GM04503 (cell line): ENCODE data around the gene EEF2K.
A peak's percentile ranks its signal among the peaks of the same experiment; 100 is the strongest.

ENCODE experiments used
- DNase-seq: peaks from one replicate; pipeline ENCODE4 v3.0.0-alpha.2; 2012; ENCODE audit warnings: low read depth

Gene EEF2K

DNA sequence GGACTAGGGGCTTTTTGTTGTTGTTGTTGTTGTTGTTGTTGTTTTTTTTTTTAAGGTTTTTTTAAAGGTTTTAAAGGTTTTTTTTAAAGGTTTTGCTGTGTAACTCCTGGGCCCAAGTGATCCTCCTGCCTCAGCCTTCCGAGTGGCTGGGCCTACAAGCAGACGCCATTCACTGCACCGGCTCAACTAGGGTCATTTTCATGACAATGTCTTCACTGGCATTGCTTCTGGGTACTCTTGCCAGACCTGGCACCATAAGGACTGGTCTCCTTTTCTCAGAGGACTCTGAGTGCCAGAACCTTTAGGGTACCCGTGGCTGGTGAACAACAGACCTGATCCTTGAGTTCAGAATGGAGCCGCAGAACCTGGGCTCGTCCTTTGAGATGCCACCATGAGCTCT lies 111.5 kb downstream of the EEF2K start:
- DNase-seq, result no peak

DNA sequence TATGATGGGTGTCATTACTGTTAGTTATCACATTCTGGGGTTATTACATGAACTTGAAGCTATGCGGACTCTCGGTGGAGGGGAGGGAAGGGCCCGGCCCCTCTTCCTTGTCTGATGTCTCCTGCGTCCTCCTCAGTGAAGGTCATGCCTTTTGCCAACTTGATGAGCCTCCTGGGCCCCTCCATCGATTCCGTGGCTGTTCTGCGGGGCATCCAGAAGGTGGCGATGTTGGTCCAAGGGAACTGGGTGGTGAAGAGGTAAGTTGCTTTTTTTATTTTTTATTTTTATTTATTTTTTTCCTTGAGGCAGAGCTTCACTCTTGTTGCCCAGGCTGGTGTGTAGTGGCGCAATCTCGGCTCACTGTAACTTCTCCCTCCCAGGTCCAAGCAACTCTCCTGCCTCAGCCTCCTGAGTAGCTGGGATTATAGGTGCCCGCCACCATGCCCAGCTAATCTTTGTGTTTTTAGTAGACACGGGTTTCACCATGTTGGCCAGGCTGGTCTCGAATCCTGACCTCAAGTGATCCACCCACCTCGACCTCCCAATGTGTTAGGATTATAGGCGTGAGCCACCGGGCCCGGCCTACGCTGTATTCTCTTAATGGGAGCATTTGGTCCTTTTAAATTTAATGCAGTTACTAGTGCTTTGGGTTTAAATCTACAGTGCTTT lies 112.7 kb downstream of the EEF2K start:
- DNase-seq, result no peak

DNA sequence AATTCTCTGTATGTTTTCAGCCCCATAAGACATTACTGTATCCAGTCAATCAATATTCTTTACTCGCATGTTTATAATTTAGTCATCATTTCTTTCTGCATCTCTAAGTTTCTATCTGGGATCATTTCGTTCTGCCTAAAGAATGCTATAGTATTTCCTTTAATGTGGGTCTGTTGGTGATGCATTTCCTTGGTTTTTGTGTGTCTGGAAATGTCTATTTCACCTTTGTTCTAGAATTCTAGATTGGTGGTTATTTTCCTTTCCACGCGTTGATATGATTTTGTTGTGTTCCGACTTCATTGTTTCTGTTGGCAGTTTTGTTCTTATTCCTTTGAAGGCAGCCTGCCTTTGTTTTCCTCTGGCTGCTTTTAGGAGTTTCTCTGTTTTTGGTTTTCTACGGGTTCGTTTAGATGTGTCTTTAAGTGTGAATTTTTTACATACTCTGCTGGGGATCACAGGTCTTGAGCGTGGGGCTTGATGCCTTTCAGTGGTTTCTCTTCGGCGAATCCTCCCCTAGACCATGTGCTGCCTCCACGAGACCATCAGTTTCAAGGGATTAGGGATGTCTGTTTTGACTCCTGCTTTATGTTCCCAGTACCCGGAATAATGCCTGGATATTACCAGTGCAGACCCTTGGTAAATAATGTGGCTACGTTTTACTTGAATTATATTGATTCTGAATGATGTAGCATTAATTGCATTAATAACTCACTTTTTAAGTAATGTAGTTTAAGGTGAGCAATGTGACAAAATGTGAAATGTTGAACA lies 114.7 kb downstream of the EEF2K start:
- no peak for DNase-seq

DNA sequence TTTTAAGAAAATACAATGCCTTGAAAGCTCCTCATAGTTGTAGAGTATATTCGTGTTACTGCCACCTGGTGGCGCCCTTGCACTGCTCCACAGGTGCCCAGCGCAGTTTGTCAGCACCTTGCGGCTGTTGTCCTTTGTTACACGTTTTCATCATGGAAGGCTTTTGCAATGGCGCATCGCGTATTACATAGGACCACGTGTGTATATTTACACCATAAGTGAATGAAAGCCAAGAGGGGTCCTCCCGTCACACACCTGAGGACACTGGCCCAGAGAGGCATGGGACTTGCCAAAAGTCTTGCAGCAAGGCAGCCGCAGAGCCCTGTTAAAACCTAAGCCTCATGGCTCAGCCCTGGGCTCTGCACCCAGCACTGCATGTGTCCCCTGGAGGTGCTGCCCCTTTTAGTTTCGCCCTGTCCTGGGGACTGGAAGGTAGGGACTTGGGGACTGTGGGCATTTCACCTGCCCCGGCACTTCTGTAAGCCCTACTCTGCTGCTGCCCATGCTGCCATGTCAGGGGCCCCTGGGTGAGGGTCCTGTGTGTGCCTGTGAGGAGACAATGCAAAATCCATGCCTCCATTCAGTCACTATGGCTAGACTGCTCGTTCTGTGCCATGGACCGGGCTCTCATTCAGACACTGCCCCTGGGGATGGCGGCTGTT lies 115.4 kb downstream of the EEF2K start:
- peak; percentile 10 for DNase-seq

DNA sequence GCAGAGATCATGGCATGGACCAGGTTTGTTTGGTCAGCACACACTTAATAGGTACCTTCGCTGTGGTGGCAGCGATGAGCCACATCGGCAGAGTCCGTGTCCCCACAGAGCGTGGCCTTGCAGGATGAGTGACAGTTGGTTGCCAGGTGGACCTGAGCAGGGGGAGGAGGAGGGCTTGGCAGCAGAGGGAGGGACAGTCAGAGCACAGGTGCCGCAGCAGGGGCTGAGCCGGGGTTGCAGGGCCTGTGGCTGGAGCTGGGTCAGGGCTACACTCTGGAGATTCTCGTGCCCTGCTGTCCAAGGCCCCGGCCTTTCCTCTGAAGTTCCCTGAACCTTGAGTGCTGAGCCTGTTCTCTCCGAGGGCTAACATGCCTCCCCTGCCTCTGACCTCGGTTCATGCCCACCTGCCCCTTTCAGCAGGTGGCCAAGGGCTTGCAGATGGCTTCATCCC lies 116.0 kb downstream of the EEF2K start:
- DNase-seq, result no peak

DNA sequence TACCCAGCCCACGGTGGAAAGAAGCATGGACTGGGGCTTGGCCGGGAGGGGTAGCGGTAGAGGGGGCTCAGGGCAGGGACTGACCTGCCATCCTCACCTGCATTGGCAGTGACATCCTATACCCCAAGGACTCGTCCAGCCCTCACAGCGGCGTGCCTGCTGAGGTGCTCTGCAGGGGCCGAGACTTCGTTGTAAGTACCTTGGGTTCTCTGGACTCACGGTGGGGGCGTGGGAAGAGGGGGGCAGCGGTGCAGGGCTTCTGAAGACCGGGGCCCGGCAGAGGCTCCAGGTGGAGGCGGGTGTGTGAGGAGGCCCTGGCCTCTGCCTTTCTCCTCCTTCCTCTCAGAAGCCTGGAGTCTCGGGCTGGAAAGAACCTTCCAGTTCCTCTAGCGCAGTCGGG lies 116.7 kb downstream of the EEF2K start:
- DNase-seq, result no peak

DNA sequence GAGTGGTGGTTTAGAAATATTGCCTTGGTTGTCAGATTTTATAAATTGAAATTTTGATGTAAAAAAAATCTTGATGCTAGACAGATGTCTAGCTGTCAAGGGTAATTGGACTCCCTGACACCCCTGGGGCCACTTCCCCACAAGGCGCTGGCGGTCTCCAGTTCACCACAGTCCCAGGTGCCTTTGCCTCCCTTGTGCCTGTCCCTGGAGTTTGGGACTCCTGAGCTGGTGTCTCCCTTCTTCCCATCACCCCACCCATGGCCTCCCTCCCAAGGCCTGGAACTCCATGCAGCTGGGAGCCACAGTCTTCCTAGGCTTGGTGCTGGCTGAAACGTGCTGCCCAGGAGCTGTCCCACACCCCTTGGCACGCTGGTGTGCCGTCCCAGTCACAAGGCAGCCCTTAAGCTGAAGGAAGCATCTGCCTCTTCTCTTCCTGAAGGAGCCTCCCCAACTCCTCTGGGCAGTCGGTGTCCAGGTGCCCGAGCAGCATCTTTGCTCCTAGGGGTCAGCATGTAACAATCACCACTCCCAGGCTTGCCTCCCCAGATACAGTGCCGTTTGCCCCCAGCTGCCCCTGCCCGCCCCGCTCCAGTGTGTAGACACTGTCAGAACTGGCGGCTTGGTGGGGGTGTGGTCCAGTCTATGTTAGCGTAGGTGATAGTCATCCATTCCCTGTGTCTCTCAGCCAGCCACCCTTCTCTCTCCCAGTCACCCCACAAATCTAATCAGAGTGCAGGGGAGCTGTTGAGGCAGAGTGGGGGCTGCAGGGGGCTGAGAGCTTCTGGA lies 117.3 kb downstream of the EEF2K start:
- no peak for DNase-seq

DNA sequence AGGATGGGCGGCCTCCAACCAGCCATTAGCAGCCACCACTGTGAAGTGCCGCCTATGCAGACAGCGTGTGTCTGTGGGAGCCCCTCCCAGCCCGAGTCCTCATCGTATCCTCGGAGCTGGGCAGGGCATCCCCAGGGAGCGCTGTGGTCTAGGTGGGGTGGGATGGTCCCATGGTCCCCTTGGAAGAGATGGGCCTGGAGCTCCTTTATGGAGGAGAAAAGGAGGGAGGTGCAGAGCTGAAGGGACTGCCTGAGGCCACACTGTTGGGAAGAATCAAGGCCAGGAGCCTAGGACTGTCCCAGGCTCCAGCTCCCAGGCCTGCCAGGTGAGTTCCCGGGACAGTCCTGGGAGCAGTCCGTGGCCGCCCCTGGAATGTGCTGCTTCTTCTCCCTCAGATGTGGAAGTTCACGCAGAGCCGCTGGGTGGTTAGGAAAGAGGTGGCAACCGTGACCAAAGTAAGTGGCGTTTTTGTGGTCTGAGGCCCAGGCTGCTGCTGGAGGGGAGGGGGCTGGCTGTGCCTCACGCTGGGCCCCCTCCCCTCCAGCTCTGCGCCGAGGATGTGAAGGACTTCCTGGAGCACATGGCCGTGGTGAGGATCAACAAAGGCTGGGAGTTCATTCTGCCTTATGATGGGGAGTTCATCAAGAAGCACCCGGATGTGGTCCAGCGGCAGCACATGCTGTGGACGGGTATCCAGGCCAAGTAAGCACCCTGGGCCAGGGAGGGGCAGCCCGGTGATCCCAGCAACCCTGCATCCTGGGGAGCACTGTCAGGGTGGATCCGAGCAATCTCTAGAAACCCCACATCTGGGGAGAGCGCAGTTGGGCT lies 118.1 kb downstream of the EEF2K start:
- DNase-seq, result no peak

DNA sequence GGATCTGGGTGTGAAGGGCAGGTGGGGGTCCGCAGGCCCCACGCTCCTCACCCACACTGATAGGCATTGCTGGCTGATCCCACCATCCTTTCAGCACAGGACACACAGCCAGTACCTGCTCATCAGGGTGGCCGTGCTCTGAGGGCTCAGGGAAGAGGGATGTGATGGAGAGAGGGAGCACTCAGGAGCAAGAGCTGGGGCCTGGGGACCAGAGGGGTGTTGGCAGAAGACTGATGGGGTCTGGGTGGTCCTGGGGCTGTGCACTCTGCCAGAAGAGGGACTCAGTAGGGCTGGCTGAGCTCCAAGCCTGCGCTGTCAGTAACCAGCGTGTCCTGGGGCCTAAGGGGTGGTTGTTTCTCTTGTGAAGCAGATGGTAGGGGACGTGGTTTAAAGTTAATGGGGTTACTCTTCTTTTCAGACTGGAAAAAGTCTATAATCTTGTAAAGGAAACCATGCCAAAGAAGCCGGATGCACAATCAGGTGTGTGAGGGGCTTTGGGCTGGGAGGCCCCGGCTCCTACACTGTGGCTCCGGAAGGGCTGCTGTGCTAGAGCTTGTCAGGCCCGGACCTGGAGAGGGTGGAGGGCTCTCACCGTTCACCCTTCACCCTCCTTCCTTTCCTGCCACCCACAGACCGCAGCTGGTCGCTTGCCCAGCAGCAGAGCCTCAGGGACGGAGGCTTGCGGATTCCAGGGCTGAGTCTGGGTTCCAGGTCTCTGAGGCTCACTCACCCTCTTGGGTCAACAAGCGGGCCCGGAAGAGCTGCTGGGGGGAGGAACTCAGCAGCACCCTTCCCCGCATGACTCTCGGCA lies 118.9 kb downstream of the EEF2K start:
- no peak for DNase-seq

DNA sequence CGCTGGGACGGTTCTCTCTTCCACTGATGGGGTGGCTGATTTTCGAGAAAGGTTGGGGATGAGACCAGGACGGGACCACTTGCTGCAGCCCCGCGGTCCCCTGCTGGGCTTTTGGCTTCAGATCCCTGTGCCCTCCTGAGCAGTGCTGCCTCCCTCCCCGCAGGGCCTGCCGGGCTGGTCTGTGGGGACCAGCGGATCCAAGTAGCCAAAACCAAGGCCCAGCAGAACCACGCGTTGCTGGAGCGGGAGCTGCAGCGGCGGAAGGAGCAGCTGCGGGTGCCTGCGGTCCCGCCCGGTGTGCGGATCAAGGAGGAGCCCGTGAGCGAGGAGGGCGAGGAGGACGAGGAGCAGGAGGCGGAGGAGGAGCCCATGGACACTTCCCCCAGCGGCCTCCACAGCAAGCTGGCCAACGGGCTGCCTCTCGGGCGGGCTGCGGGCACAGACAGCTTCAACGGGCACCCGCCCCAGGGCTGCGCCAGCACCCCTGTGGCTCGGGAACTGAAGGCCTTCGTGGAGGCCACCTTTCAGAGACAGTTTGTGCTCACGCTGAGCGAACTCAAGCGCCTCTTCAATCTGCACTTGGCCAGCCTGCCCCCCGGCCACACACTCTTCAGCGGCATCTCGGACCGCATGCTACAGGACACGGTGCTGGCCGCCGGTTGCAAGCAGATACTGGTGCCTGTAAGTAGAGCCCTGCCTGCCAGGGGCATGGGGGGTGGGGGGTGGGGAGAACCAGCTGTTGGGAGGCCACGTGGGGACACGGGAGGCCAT lies 119.7 kb downstream of the EEF2K start:
- no peak for DNase-seq

DNA sequence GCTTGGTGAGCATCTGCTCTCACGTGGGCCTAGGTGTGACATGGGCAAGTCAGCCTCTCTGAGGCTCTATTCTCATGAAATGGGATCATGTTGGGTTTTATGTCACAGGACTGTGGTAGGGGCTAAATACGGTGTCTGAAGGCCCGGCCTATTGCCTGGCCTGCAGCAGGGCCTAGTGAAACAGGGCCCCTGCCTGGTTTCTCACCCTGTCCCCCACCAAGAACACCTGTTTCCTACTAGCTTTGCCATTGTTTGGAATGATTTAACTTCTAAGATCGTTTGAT lies 120.2 kb downstream of the EEF2K start:
- no peak for DNase-seq

DNA sequence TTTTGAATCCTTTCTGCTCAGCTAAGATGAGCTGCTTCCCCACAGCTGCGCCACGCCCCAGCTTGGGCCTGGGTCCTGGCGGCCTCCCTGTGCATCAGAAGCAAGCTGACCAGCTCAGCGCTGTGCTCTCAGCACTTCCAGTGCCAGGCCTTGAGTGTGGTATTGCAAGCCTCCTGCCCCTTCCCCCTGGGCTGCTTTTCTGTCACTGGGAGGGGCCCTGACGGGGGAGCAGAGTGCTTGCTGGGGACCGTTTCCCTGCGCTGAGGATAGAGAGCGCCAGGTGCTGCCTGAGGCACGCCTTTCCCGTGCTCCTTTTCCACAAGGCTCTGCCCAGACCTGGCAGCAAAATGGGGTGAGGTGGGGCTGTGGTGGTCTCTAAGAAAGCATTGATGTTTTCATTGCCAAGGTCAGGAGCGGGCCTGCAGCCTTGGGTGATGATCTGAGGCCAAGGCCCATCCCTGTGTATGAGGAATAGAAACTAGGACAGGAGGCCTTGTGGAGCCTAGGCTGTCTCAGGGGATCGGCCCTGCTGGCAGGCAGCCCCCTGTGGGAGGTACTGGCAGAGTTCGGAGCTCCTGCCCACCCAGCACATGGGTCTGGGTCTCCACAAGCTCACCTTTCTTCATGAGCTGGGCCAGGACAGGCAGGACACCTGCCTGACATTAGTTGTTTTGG lies 120.8 kb downstream of the EEF2K start:
- no peak for DNase-seq

DNA sequence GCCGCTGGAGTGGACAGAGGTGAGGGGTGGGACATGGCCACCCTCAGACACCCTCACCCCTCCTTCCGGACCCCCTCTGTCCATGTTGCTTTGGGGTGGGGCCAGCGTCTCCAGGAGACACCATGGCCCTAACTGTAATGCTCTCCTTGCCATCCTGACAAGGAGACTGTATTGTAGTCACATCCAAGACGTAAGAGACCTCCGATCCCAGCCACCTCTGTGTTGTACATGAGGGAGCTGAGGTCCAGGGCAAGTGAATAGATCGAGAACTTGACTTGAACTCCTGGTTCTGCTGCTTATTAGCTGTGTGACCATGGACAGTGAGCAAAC lies 121.3 kb downstream of the EEF2K start:
- no peak for DNase-seq

DNA sequence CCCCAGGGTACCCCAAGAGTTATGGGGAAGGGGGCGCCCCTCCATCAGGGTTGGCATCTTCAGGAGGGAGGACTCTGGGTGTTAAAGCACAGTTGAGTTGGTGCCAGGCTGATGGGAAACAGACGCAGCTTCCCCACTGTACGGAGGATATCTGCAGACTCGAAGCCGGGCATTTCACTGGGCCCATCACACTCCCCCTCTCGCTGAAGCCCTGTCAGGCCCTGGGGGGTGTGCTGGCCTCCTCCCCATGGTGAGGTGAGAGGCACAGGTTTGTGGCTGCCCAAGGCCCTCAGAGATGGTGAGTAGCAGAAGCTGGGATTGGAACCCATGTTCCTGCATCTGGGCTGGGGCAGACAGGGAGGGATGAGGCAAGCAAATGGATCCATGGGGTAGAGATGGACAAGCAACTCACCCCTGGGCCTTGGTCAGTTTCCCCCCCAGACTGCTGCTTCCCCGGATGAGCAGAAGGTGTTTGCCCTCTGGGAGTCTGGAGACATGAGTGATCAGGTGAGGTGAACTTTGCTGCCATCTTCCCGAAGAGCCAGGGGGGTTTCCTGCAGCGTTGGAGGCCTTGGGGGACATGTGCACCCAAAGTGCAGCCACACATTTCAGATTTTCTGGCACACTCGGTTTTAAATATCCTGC lies 122.1 kb downstream of the EEF2K start:
- DNase-seq, result no peak

DNA sequence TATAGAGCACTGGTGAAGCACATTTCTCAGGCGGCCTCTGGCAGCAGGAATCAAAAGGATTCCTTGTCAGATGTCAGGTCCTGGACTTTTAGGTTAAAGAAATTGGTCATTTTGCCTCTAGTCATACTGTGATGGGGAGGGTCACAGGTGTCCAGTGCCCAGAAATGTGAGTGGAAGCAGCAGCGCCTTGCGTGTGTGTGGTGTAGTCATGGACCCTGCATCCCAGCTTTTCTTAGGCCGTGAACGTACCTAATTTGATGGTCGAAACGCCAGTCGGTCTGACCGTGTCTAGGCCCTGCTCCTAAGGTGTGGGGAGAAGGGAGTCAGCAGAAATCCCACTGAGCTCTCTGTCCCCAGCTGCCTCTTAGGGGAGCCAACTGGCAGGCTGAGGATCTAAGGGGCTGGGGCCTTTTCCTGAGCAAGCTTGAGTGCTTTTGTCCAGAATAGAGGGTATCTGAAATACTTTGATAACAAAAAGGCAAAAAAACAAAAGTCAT lies 123.2 kb downstream of the EEF2K start:
- no peak for DNase-seq

DNA sequence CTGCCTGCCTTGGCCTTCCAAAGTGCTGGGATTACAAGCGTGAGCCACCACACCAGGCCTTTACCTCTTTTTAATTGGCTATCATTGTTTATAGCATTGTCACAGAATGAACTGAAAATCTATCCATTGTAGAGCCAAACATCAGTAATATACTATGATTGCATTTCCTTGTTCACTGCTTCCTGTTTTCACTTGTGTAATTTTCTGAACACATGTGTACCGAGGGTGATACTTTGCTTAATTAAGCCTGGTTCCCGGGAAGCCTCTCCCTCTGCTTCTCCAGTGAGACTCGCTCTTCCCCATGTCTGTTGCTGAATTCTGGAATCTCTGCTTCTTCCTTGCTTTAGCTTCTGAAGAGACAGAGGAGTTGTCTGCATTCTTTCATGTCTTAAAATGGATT lies 124.2 kb downstream of the EEF2K start:
- DNase-seq, result no peak

DNA sequence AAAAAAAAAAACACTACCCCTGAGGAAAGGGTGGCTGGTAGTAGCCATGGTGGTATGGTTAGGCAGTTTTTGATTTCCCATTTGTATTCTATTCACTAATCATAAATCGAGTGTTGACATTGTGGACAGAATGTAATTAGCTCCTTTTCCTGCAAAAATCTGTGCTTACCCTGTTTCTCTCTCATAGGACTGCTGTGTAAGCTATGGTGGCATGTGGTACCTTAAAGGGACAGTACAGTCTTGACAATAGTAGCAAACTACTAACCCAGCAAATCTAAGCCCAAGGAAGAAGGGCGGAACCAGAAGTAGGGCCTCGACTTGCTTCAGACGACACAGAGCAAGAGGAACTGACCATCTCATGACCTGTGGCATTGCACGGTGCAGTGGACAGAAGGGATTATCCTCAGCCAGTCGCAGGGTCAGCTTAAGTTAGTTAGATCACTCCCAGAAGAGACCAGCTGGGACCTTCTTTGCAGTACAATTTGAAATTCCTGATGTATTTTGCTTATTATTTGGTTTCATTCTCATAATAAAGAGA lies 127.4 kb downstream of the EEF2K start:
- no peak for DNase-seq

DNA sequence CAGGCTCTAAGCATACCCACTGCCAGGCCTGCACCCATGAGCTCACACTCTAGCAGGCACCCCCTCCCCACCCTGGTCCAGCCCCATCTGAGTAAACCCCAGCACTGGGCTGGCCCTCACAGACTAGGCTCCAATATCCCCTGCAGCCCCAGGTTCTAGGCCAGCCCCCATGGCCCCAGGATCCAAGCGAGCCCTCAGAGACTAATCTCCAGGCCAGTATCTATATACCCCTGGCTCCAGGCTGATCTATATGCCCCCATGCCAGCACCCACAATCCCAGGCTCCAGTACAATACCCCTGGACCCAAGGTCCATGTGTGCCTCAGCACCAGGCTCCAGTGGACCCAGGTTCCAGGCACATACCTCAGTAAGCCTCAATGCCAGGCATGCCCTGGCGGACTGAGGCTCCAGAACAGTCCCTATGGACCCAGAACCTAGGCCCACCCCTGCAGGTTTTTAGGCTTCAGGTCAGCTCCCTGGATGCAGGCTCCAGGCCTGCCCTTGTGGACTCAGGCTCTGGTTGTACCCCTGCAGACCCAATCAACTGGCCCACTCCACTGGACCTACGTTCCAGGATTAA lies 129.7 kb downstream of the EEF2K start:
- DNase-seq, result no peak
